Measurements from ENCODE around the gene BUB3.
A peak's percentile ranks its signal among the peaks of the same experiment; 100 is the strongest.

The BUB3 gene

GRCh38 chr10:123134915-123135414 is 19.2 kb upstream of the BUB3 start:
- Histone ChIP-seq H3K27me3 (ENCODE audit: control insufficient read depth, insufficient read depth, low read length) (peaks cover 70% of the 10 kb centered on the region), H3K4me3 (ENCODE audit: low read length) (peak overlapping the region; percentile 42; the same call in 1 of the 2 replicates), H3K36me3 (ENCODE audit: control insufficient read depth, insufficient read depth, low read length) (no peaks in the 10 kb centered on the region), H3K9me3 (ENCODE audit: control insufficient read depth, insufficient read depth, low read length) (no peaks in the 10 kb centered on the region), H3K4me1 (ENCODE audit: control insufficient read depth, insufficient read depth, low read length) (peaks cover 3% of the 10 kb centered on the region), H3K27ac (ENCODE audit: low read length) (no peak overlapping the region)
- WGBS (ENCODE audit: insufficient coverage, insufficient read length), result no CpG with 5 or more reads among the region's 46 CpGs
- DNase-seq (ENCODE audit: low read depth, low spot score), result no peak

GRCh38 chr10:123135415-123136141 is 18.6 kb upstream of the BUB3 start, which contains the start of gene HMX3:
Gene HMX3 (plus strand): TSS chr10:123135970. CDS start chr10:123136051, 81 bp downstream.
- Histone ChIP-seq H3K27ac (ENCODE audit: low read length) (no peak within 1 kb of the TSS), H3K27me3 (ENCODE audit: control insufficient read depth, insufficient read depth, low read length) (peaks cover 76% of the 10 kb centered on the region), H3K4me3 (ENCODE audit: low read length) (peak within 1 kb of the TSS; percentile 42; the same call in 1 of the 2 replicates), H3K4me1 (ENCODE audit: control insufficient read depth, insufficient read depth, low read length) (peaks cover 3% of the 10 kb centered on the region), H3K9me3 (ENCODE audit: control insufficient read depth, insufficient read depth, low read length) (no peaks in the 10 kb centered on the region), H3K36me3 (ENCODE audit: control insufficient read depth, insufficient read depth, low read length) (no peaks in the 10 kb centered on the region)
- no CpG with 5 or more reads among the region's 76 CpGs for WGBS (ENCODE audit: insufficient coverage, insufficient read length)
- DNase-seq (ENCODE audit: low read depth, low spot score), result no peak

- DNase-seq (ENCODE audit: low read depth, low spot score), result no peak
- Histone ChIP-seq H3K27ac (ENCODE audit: low read length) (no peak overlapping the region), H3K9me3 (ENCODE audit: control insufficient read depth, insufficient read depth, low read length) (no peaks in the 10 kb centered on the region), H3K36me3 (ENCODE audit: control insufficient read depth, insufficient read depth, low read length) (no peaks in the 10 kb centered on the region), H3K4me3 (ENCODE audit: low read length) (peak overlapping the region; percentile 13; the same call in 1 of the 2 replicates), H3K27me3 (ENCODE audit: control insufficient read depth, insufficient read depth, low read length) (peaks cover 81% of the 10 kb centered on the region), H3K4me1 (ENCODE audit: control insufficient read depth, insufficient read depth, low read length) (peaks cover 3% of the 10 kb centered on the region)
- no CpG with 5 or more reads among the region's 59 CpGs for WGBS (ENCODE audit: insufficient coverage, insufficient read length)
Observed at GRCh38 chr10:123136221-123136805, 17.9 kb upstream of the BUB3 start.

- H3K4me1 ChIP-seq (ENCODE audit: control insufficient read depth, insufficient read depth, low read length), result peaks cover 3% of the 10 kb centered on the region
- no peaks in the 10 kb centered on the region for H3K9me3 ChIP-seq (ENCODE audit: control insufficient read depth, insufficient read depth, low read length)
- H3K27ac ChIP-seq (ENCODE audit: low read length), result no peak overlapping the region
Observed at GRCh38 chr10:123136806-123137642, 17.2 kb upstream of the BUB3 start.

GRCh38 chr10:123139165-123139520 is 15.1 kb upstream of the BUB3 start:
- H3K27me3 ChIP-seq (ENCODE audit: control insufficient read depth, insufficient read depth, low read length), result peaks cover 87% of the 10 kb centered on the region
- peaks cover 5% of the 10 kb centered on the region for H3K4me1 ChIP-seq (ENCODE audit: control insufficient read depth, insufficient read depth, low read length)
- no peaks in the 10 kb centered on the region for H3K36me3 ChIP-seq (ENCODE audit: control insufficient read depth, insufficient read depth, low read length)
- no CpG with 5 or more reads among the region's 7 CpGs for WGBS (ENCODE audit: insufficient coverage, insufficient read length)
- DNase-seq (ENCODE audit: low read depth, low spot score), result no peak
- no peaks in the 10 kb centered on the region for H3K9me3 ChIP-seq (ENCODE audit: control insufficient read depth, insufficient read depth, low read length)
- H3K4me3 ChIP-seq (ENCODE audit: low read length), result no peak overlapping the region
- no peak overlapping the region for H3K27ac ChIP-seq (ENCODE audit: low read length)

More at GRCh38 chr10:123136806-123137642, 17.2 kb upstream of the BUB3 start:
- Histone ChIP-seq H3K4me3 (ENCODE audit: low read length) (peak overlapping the region; percentile 26; the same call in 1 of the 2 replicates), H3K27me3 (ENCODE audit: control insufficient read depth, insufficient read depth, low read length) (peaks cover 81% of the 10 kb centered on the region), H3K36me3 (ENCODE audit: control insufficient read depth, insufficient read depth, low read length) (no peaks in the 10 kb centered on the region)
- no peak for DNase-seq (ENCODE audit: low read depth, low spot score)
- no CpG with 5 or more reads among the region's 83 CpGs for WGBS (ENCODE audit: insufficient coverage, insufficient read length)

- Histone ChIP-seq H3K4me1 (ENCODE audit: control insufficient read depth, insufficient read depth, low read length) (peaks cover 5% of the 10 kb centered on the region), H3K9me3 (ENCODE audit: control insufficient read depth, insufficient read depth, low read length) (no peaks in the 10 kb centered on the region), H3K36me3 (ENCODE audit: control insufficient read depth, insufficient read depth, low read length) (no peaks in the 10 kb centered on the region), H3K4me3 (ENCODE audit: low read length) (no peak overlapping the region), H3K27me3 (ENCODE audit: control insufficient read depth, insufficient read depth, low read length) (peaks cover 87% of the 10 kb centered on the region), H3K27ac (ENCODE audit: low read length) (no peak overlapping the region)
- WGBS (ENCODE audit: insufficient coverage, insufficient read length), result no CpG with 5 or more reads among the region's 32 CpGs
- DNase-seq (ENCODE audit: low read depth, low spot score), result no peak
Observed at GRCh38 chr10:123139521-123140163, 14.6 kb upstream of the BUB3 start.

GRCh38 chr10:123140164-123140982 is 13.8 kb upstream of the BUB3 start:
- H3K27ac ChIP-seq (ENCODE audit: low read length), result no peak overlapping the region
- no peaks in the 10 kb centered on the region for H3K36me3 ChIP-seq (ENCODE audit: control insufficient read depth, insufficient read depth, low read length)
- H3K4me3 ChIP-seq (ENCODE audit: low read length), result no peak overlapping the region
- DNase-seq (ENCODE audit: low read depth, low spot score), result no peak
- H3K9me3 ChIP-seq (ENCODE audit: control insufficient read depth, insufficient read depth, low read length), result no peaks in the 10 kb centered on the region
- peaks cover 6% of the 10 kb centered on the region; the same call in 1 of the 2 replicates for H3K4me1 ChIP-seq (ENCODE audit: control insufficient read depth, insufficient read depth, low read length)
- no CpG with 5 or more reads among the region's 43 CpGs for WGBS (ENCODE audit: insufficient coverage, insufficient read length)
- H3K27me3 ChIP-seq (ENCODE audit: control insufficient read depth, insufficient read depth, low read length), result peaks cover 90% of the 10 kb centered on the region

- Histone ChIP-seq H3K27ac (ENCODE audit: low read length) (no peak overlapping the region), H3K4me1 (ENCODE audit: control insufficient read depth, insufficient read depth, low read length) (peaks cover 6% of the 10 kb centered on the region; the same call in 1 of the 2 replicates), H3K4me3 (ENCODE audit: low read length) (no peak overlapping the region), H3K9me3 (ENCODE audit: control insufficient read depth, insufficient read depth, low read length) (no peaks in the 10 kb centered on the region), H3K36me3 (ENCODE audit: control insufficient read depth, insufficient read depth, low read length) (no peaks in the 10 kb centered on the region), H3K27me3 (ENCODE audit: control insufficient read depth, insufficient read depth, low read length) (peaks cover 96% of the 10 kb centered on the region)
- DNase-seq (ENCODE audit: low read depth, low spot score), result no peak
- WGBS (ENCODE audit: insufficient coverage, insufficient read length), result no CpG with 5 or more reads among the region's 6 CpGs
Observed at GRCh38 chr10:123140983-123141390, 13.2 kb upstream of the BUB3 start.

- H3K36me3 ChIP-seq (ENCODE audit: control insufficient read depth, insufficient read depth, low read length), result no peaks in the 10 kb centered on the region
- no peak overlapping the region for H3K4me3 ChIP-seq (ENCODE audit: low read length)
- no peaks in the 10 kb centered on the region for H3K9me3 ChIP-seq (ENCODE audit: control insufficient read depth, insufficient read depth, low read length)
- no peak overlapping the region for H3K27ac ChIP-seq (ENCODE audit: low read length)
- peaks cover 8% of the 10 kb centered on the region; the same call in 1 of the 2 replicates for H3K4me1 ChIP-seq (ENCODE audit: control insufficient read depth, insufficient read depth, low read length)
- no peak for DNase-seq (ENCODE audit: low read depth, low spot score)
- H3K27me3 ChIP-seq (ENCODE audit: control insufficient read depth, insufficient read depth, low read length), result peaks cover 97% of the 10 kb centered on the region
- WGBS (ENCODE audit: insufficient coverage, insufficient read length), result no CpG with 5 or more reads among the region's 38 CpGs
Observed at GRCh38 chr10:123141791-123142700, 12.2 kb upstream of the BUB3 start.
